Stimulated activated CD8-positive, alpha-beta memory T cell treated with anti-CD3 and anti-CD28 coated beads, Interleukin-4, amount 100 ng/mL, for 1 hour (primary cell): ENCODE measurements around the gene RPL35.
"Not testable (repeated sequence)": the region's sequence is repeated elsewhere in the genome, so short reads cannot be mapped to it uniquely, and the experiment has no call there.

Experiments used
- DNase-seq, 2 donors: peaks; one replicate each; pipeline ENCODE4 v3.0.0-alpha.2; 2020; ENCODE audit warnings: low read depth in 2 of 2, low spot score in 1 of 2

The RPL35 gene

DNA sequence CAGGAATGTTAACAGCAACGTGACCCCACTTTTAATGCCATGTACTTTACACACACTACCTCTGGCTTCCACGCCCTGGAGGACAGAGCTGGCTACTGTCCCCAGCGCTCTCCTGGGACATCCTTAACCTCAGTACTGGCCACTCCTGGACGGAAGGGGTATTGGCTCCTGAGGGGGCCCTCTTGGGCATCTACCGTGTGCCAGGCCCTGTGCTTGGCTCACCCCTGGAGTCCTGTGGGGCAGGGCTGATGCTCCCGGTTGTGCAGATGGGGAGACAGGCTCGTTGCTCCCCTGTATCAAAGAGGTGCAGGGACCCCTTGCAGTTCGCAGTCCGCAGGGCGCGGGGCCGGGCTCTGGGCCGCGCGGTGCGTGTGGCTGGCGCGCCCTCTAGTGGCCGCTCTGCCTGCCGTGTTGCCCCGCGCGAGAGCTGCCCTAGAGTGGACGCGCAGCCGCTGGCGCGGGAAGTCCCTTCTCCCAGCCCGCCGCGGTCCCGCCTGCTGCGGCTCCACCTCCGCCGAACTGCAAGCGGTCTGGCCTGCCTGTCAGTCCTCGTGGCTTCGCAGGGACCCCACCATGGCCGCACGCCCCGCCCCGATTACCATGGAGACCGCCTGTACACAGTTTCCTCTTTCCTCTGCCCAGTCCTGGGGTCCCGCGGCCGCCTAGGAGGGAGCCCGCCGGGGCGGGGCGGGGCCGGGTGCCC lies 8.8 kb downstream of the RPL35 start, which contains the start of gene WDR38:
WDR38 (plus strand) TSS at position 632 of the 703 bp plus-strand sequence. CDS start 72 bp downstream, outside the sequence.
- peak; percentile 56 to 59 for DNase-seq

DNA sequence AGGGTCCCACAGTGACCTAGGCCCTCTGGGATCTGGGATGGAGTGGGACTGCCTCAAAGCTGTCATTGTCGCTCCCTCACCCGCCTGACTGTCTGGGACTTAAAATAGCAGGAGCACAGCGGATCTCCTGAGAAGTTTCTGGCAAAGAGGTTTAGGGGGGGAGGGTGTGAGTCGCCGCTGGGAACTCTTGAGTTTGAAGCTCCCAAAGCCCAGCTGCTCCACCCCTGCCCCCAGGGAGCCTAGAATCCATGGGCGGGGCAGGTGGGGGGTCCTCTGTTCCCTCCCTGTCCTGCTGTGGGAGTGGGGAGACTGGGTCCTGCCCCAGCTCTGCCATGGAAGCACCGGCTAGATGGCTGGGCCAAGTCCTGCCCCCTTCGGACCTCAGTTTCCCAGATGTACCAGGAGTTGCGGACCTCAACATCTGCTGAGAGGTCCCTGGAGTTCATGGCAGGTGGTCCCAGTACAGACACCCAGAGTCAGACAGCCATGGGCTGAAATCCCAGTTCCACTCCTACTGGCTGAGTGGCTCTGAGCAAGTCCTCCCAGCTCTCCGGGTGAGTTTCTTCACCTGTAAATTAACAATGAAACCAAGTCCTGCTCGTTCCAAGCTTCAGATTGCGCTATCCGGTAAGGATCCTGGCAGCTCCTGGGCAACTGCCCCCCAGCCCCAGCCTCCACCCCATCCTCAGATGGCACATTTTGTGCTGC lies 9.5 kb downstream of the RPL35 start:
- DNase-seq: no peak

DNA sequence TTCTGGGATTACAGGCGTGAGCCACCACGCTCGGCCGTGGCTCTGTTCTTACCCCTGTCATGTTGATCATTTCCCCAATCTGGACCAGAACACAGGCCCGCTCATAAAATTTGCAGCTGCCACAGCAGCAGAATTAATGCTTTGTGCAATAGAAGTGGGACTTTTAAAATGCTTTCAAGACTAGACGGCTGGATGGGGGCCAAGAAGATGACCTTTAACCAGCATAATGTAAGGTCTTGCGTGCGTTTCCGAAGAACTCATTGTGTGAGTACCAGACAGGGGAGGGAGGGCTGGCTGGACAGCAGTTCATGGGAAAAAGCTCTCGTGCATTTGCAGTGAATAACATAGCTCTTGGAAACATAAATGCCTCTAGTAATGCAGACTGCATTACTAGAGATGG lies 12.0 kb downstream of the RPL35 start:
- no peak for DNase-seq

DNA sequence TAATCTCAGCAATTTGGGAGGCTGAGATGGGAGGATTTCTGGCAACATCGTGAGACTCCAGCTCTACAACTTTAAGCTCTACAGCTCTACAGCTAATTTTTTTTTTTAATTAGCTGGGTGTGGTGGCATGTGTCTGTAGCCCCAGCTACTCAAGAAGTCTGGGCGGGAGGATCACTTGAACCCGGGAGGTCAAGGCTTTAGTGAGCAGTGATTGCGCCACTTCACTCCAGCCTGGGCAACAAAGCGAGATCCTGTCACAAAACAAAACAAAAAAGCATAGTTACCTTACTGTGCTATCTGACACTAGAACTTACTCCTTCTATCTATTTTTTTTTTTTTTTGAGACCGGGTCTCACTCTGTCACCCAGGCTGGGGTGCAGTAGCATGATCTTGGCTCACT lies 14.8 kb downstream of the RPL35 start:
- no peak for DNase-seq

DNA sequence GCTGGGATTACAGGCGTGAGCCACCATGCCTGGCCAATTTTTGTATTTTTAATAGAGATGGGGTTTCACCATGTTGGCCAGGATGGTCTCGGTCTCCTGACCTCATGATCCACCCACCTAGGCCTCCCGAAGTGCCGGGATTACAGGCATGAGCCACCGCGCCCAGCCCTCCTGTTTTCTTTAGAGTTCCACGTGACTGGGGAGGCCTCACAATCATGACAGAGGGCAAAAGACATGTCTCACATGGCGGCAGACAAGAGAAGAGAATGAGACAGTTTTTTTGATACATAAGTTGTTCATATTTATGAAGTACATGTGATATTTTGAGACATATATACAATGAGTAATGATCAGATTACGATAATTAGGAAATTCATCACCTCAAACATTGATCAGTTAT lies 15.3 kb downstream of the RPL35 start:
- not testable (repeated sequence) for DNase-seq

DNA sequence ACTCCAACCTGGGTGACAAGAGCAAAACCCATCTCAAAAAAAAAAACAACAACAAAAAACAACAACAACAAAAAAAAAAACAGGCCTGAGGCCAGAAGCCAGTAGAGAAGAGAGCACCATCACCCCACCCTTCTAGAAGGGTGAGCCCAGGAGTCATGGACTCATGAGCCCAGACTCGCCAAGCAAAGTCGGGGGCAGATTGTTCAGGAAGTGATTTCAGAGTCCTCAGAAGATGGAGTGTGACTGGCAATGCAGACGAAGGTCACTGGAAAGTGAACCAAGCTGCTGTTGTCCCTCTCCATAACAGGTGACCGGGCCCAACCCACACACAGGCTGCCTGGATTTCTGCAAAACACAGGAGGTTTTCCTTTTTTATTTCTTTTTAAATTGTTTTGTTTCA lies 17.5 kb downstream of the RPL35 start:
- no peak for DNase-seq

DNA sequence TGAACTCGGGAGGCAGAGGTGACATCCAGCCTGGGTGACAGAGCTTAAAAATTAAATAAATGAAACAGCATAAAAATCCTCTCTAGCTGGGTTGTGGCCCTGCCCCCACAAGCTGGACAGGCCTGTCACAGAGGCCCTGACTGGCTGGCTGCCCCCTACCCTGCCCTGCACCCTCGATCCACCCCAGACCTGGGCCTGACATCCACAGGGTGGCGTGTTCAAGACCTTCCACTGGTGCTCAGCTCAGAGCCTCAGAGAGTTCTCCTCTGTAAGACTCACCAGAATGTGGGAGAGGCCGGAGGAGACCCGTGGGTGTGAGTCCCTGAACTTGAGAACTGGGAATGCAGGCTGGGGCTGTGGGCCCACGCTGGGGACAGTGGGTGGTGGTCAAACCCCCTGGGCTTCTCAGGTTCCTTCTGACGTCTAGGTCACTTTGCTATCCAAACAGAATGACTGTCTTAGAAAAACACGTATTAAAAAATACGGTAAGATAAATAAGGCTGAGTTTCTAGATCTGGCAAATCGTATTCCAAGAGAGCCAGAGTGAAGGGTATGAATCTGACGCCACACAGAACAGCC lies 18.2 kb downstream of the RPL35 start:
- DNase-seq: no peak

DNA sequence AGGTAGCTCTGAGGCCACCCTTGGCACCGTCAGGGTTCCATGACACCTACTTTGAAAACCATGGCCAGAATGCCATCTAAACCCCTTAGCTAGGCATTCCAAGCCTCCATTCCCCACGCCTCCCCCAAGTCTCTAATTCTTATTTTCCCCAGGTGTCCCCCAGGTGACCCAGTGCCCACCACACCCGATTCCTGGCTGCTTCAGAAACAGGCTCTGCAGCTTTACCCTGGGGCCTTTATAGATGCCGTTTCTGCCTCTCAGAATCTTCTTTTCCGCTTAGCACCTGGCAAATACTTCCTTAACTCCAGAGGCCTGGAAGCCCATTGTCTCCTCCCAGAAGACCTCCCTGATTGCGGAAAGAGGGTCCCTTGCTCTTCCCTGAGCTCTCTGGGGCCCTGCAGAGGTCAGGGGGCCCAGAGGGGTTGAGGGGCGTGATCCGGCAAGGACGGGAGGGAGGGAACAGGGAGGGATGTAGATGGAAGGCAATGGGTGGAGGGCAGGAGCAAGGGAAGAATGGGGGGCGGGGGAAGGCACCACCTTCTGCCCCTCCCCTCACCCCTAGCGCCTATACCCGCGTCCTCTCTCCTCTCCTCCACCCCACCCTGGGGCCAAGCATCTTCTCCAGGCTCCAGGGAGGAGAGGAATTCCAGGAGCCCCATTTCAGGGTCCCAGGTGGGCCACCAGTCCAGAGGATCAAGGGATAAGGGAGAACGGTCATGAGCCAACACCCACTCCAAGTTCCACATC lies 20.5 kb downstream of the RPL35 start:
- no peak for DNase-seq

DNA sequence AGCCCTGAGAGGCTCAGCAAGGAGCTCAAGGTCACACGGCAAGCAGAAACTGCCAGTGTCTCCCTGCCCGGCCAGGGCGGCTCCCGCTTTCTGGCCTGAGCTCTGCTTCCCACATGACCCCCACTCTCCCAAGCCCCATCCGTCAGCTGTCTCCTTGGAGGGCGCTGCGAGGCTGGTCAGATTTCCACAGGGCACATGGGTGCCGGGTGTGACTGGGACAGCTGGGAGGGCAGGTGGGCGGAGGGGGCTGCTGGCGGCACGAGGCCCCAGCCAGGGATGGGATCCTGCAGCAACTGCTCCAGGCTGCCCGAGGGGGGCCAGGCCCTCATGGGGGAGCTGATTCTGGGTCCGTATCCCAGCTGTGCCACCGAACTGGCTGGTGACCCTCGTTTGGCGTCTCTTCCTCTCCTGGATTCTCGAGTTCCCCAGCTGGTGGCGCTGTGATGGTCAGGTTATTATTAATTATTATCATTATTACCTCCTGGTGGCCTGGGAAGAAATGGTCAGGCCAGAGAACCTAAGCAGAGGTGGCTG lies 21.4 kb downstream of the RPL35 start:
- DNase-seq: no peak

DNA sequence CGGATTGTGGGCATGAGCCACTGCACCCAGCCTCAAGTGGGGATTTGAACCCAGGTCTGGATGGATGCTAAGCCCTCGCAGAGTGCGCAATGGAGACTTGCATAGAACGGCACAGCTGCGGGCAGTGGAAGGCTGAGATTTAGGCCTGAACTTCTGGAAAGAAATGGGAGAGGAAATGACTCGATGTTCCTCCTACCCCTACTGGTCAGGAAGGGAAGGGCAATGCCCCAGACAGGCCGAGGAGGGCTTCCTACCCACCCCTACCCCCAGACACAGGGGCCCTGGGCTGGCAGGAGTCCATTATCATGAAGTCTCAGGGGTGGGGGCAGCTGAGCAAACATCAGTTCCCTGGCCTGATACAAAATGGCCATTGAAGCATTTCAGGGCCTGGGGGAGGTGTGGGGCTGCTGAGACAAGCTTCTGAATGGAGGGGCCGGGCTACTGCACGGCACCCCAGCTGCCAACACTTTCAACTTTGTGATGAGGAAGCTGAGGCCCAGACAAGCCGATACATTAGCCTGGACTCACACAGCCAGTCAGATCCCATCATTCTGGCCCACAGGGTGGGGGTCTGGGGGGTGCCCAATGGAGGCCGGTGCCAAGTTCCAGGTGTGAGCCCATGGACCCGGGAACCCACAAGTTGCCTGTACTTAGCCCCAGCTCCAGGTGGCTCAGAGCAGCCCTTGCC lies 22.0 kb downstream of the RPL35 start:
- DNase-seq: no peak

DNA sequence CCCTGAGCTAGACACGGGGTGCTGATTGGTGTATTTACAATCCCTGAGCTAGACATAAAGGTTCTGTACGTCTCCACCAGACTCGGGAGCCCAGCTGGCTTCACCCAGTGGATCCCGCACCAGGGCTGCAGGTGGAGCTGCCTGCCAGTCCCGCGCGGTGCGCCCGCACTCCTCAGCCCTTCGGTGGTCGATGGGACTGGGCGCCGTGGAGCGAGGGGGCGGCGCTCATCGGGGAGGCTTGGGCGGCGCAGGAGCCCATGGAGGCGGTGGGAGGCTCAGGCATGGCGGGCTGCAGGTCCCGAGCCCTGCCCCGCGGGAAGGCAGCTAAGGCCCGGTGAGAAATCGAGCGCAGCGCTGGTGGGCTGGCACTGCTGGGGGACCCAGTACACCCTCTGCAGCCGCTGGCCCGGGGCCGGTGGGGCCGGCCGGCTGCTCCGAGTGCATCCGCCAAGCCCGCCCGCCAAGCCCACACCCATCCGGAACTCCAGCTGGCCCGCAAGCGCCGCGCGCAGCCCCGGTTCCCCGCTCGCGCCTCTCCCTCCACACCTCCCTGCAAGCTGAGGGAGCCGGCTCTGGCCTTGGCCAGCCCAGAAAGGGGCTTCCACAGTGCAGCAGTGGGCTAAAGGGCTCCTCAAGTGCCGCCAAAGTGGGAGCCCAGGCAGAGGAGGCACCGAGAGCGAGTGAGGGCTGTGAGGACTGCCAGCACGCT lies 23.0 kb downstream of the RPL35 start:
- not testable (repeated sequence) for DNase-seq

DNA sequence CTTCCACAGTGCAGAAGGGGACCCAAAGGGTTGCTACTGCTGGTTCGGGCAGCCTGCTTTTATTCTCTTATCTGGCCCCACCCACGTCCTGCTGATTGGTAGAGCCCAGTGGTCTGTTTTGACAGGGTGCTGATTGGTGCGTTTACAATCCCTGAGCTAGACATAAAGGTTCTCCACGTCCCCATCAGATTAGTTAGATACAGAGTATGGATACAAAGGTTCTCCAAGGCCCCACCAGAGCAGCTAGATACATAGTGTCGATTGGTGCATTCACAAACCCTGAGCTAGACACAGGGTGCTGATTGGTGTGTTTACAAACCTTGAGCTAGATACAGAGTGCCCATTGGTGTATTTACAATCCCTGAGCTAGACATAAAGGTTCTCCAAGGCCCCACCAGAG lies 23.6 kb downstream of the RPL35 start:
- not testable (repeated sequence) for DNase-seq

DNA sequence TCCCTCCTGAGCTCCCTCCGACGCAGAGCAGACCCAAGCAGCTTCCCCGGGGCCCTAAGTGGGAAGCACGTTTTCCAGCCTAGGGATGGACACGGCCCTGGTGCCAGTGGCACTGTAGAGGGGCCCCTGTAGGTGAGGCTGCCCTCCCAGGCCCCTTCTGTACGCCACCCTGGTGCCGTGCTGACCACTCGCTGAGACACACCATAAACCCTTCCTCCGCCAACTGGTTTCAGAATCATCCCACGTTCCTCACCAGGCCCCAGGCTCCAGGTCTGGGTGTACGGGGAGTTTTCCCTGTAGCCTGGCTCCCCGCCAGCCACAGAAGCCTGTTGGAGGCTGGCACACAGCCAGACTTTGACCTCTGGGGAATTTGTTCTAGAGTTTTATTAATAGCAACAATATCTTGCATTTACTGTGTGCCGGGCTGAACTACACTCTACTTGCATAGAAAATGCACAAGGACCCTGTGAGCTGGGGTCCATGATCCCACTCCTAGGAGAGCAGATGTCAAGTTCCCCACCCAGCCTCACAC lies 26.7 kb downstream of the RPL35 start:
- no peak for DNase-seq

DNA sequence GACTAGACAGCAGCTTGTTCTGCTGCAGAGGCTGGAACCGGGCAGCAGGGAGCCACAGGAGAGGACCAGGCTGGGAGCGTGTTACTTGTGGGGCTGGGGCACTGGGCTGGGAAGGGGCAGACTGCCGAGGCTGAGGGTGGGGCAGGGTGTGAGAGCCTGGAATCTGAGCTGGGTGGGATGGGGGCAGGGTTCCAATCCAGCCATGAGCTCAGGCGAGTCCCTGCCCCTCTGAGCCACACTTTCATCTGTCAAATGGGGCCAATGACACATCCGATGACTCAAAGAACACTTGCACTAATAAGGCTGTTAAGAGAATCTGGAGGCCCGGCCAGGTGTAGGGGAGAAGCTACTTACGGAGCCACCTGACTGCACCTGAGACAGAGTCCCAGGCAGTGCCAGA lies 27.2 kb downstream of the RPL35 start:
- DNase-seq: no peak

DNA sequence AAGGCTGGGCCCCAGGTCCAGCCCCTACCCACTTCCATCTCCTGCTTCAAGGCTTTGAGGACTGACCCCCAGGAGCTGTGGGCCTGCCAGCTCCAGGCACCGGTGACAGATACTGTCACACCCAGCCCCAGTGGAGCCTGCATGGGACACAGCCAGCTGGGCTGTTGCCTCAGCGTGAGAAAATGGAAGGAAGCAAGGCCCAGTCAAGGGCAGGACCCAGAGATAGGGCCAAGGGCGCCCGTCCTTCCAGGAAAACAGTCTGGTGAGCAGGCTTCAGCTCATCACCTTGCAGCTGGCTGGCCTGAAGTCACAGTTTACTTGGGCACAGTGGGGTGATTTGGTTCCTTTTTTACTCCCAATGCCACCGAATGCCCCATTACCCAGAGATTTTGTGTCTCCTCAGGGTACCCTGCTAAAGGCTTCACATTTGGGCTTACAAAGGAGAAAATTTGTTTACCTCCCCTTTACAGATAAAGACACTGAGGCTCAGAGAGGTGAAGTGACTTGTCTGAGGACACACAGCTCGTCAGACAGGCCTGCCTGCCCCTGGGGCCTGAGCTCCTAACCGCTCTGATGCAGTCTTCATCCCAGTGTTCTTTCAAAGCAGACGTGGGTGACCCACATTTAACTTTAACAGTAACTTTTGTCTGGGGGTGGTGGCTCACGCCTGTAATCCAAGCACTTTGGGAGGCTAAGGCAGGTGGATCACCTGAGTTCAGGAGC lies 30.0 kb downstream of the RPL35 start:
- DNase-seq: no peak

DNA sequence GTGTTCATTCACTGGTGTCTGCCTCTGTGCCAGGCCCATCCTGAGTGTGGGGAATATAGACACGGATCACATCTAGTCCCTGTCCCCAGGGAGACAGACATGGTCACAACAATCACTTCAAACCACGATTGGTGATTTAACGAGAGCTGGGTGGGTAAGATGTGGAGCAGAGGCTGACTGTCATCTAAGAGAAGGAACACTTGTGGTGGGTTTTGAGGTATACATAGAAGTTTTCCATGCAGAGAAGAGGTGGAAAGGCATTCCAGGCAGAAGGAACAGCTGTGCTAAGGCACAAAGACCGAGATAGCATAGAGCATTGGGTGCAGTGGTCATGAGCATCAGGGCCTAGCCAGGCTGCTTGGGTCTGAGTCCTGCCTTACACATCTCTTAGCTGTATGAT lies 31.2 kb downstream of the RPL35 start:
- DNase-seq: no peak

DNA sequence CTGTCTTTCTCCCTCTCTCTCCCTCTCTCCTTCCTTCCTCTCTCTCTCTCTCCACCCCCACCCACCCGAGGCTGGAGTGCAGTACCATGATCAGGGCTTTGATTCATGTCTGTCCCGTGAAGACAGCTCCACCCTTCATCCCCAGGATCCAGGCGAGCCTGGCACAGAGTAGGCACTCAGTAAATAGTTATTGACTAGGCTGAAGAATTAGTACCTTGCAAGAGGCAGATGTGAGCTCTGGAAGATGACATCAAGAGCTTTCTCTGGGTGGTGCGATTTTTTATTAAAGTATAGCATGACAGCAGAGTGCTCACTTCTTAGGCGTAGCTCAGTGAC lies 32.5 kb downstream of the RPL35 start:
- DNase-seq: no peak

DNA sequence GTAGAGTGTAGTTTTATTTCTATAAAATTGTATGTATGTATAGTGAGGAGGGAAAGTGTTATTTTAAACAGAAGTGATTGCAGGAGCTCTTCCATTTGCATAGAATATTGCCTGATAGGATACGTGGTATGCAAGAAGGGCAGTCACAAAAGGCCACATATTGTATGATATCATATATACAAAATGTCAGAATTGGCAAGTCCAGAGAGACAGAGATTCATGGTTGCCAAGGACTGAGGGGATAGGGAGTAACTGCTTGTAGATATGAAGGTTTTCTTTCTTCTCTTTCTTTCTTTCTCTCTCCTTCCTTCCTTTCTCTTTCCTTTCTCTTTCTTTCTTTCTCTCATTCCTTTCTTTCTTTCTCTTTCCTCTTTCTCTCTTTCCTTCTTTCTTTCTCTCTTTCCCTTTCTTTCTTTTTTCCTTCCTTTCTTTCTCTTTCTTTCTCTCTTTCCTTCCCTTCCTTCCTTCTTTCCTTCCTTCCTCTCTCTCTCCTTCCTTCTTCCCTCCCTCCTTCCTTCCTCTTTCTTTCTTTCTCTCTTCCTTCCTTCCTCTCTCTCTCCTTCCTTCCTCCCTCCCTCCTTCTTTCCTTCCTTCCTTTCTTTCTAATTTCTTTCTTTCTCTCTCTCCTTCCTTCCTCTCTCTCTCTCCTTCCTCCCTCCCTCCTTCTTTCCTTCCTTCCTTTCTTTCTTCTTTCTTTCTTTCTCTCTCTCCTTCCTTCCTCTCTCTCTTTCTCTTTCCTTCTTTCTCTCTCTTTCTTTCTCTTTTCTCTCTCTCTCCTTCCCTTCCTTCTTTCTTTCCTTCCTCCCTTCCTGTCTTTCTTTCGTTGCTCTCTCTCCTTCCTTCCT lies 33.0 kb downstream of the RPL35 start:
- no peak for DNase-seq
